HEK293 (cell line): Measurements from ENCODE around the gene PRICKLE1.

Experiments
- CTCF ChIA-PET: fragments of 350-600 bp; formaldehyde crosslinking; extraction: SDS; loops from one replicate; lab custom pipeline; 2021; ENCODE audit warnings: antibody characterized with exemption; lab: Yijun Ruan, JAX
- POLR2A ChIA-PET: fragments of 300-600 bp; formaldehyde crosslinking; extraction: SDS; loops from one replicate; lab custom pipeline; 2020; ENCODE audit warnings: antibody characterized with exemption, inconsistent platforms; lab: Yijun Ruan, JAX
- H3K27ac ChIP-seq: fragments of 200-500 bp; sonication (Bioruptor generic); 2 replicates; pipeline ENCODE4 v1.5.1; 2014; ENCODE audit warnings: low read depth, low read length, control low read depth, inconsistent platforms; ENCODE audit errors: extremely low read depth
- H3K36me3 ChIP-seq, 2 experiments: fragments of 200-500 bp in 1 of 2; sonication (Bioruptor generic) in 1 of 2; 1 replicate in 1 of 2; 2 replicates in 1 of 2; pipeline ENCODE4 v1.5.1; 2014 to 2017; ENCODE audit warnings: inconsistent platforms in 2 of 2, low read length in 2 of 2; ENCODE audit not compliant: control insufficient read depth in 2 of 2, insufficient read depth in 1 of 2
- H3K4me1 ChIP-seq: fragments of 200-500 bp; sonication (Bioruptor generic); 2 replicates; pipeline ENCODE4 v1.5.1; 2014; ENCODE audit warnings: mild to moderate bottlenecking, low read length, inconsistent platforms; ENCODE audit not compliant: control insufficient read depth, insufficient read depth
- H3K4me3 ChIP-seq: 2 replicates; pipeline ENCODE4 v1.5.1; 2011; ENCODE audit warnings: low read depth, mild to moderate bottlenecking, control low read depth, low read length, moderate library complexity
- H3K9me3 ChIP-seq: fragments of 200-500 bp; sonication (Bioruptor generic); 2 replicates; pipeline ENCODE4 v1.5.1; 2014; ENCODE audit warnings: low read depth, low read length, inconsistent platforms; ENCODE audit not compliant: control insufficient read depth, insufficient read depth
- GLIS2 ChIP-seq: fragments of 450-650 bp; formaldehyde crosslinking; IDR thresholded peaks from 2 replicates; pipeline ENCODE4 v1.5.1; 2016; ENCODE audit warnings: missing biosample characterization, missing genetic modification characterization
- KLF9 ChIP-seq: fragments of 450-650 bp; formaldehyde crosslinking; IDR thresholded peaks from 2 replicates; pipeline ENCODE4 v1.5.1; 2016; ENCODE audit warnings: missing biosample characterization, missing genetic modification characterization, low read depth
- PRDM6 ChIP-seq: fragments of 450-650 bp; formaldehyde crosslinking; IDR thresholded peaks from 2 replicates; pipeline ENCODE4 v1.5.1; 2017; ENCODE audit warnings: missing biosample characterization, missing genetic modification characterization
- SETDB1 ChIP-seq: IDR thresholded peaks from one replicate; pipeline ENCODE4 v1.6.1; 2017; ENCODE audit warnings: mild to moderate bottlenecking, low read length, moderate library complexity, mixed read lengths; ENCODE audit not compliant: insufficient read length
- SP3 ChIP-seq: fragments of 450-650 bp; formaldehyde crosslinking; IDR thresholded peaks from 2 replicates; pipeline ENCODE4 v1.5.1; 2016; ENCODE audit warnings: missing biosample characterization, missing genetic modification characterization
- TSHZ1 ChIP-seq: fragments of 450-650 bp; formaldehyde crosslinking; IDR thresholded peaks from 2 replicates; pipeline ENCODE4 v1.5.1; 2016; ENCODE audit warnings: missing biosample characterization, missing genetic modification characterization, borderline replicate concordance
- ZNF175 ChIP-seq: fragments of 450-650 bp; formaldehyde crosslinking; IDR thresholded peaks from 2 replicates; pipeline ENCODE4 v1.5.1; 2016; ENCODE audit warnings: missing biosample characterization, missing genetic modification characterization
- ZNF302 ChIP-seq: fragments of 450-650 bp; formaldehyde crosslinking; IDR thresholded peaks from 2 replicates; pipeline ENCODE4 v1.5.1; 2016; ENCODE audit warnings: missing biosample characterization, missing genetic modification characterization, low read depth
- ZNF350 ChIP-seq: fragments of 450-650 bp; formaldehyde crosslinking; IDR thresholded peaks from 2 replicates; pipeline ENCODE4 v1.5.0; 2017; ENCODE audit warnings: missing biosample characterization, mild to moderate bottlenecking, missing genetic modification characterization
- ZNF391 ChIP-seq: fragments of 450-650 bp; formaldehyde crosslinking; IDR thresholded peaks from 2 replicates; pipeline ENCODE4 v1.5.1; 2016; ENCODE audit warnings: low read depth, missing biosample characterization, missing genetic modification characterization, borderline replicate concordance
- ZNF501 ChIP-seq: fragments of 450-650 bp; formaldehyde crosslinking; IDR thresholded peaks from 2 replicates; pipeline ENCODE4 v1.5.1; 2016; ENCODE audit warnings: missing biosample characterization, missing genetic modification characterization
- ZNF514 ChIP-seq: fragments of 450-650 bp; formaldehyde crosslinking; IDR thresholded peaks from 2 replicates; pipeline ENCODE4 v1.5.1; 2016; ENCODE audit warnings: missing biosample characterization, missing genetic modification characterization
- ZNF530 ChIP-seq: fragments of 450-650 bp; formaldehyde crosslinking; IDR thresholded peaks from 2 replicates; pipeline ENCODE4 v1.5.1; 2016; ENCODE audit warnings: low read depth, missing biosample characterization, missing genetic modification characterization
- ZNF571 ChIP-seq: fragments of 450-650 bp; formaldehyde crosslinking; IDR thresholded peaks from 2 replicates; pipeline ENCODE4 v1.5.0; 2017; ENCODE audit warnings: missing biosample characterization, missing genetic modification characterization
- ZNF747 ChIP-seq: fragments of 450-650 bp; formaldehyde crosslinking; IDR thresholded peaks from 2 replicates; pipeline ENCODE4 v1.5.1; 2016; ENCODE audit warnings: missing biosample characterization, missing genetic modification characterization
- TF ChIP-seq, protein P1 (sequence below): fragments of 450-650 bp; formaldehyde crosslinking; IDR thresholded peaks from 2 replicates; pipeline ENCODE4 v1.5.1; 2016; ENCODE audit warnings: missing biosample characterization, missing genetic modification characterization
- TF ChIP-seq, protein P2 (sequence below): fragments of 450-650 bp; formaldehyde crosslinking; IDR thresholded peaks from 2 replicates; pipeline ENCODE4 v1.5.1; 2016; ENCODE audit warnings: missing biosample characterization, missing genetic modification characterization, low read depth
- TF ChIP-seq, protein P3 (sequence below): fragments of 450-650 bp; formaldehyde crosslinking; IDR thresholded peaks from 2 replicates; pipeline ENCODE4 v1.5.1; 2017; ENCODE audit warnings: missing biosample characterization, missing genetic modification characterization

Gene PRICKLE1

DNA sequence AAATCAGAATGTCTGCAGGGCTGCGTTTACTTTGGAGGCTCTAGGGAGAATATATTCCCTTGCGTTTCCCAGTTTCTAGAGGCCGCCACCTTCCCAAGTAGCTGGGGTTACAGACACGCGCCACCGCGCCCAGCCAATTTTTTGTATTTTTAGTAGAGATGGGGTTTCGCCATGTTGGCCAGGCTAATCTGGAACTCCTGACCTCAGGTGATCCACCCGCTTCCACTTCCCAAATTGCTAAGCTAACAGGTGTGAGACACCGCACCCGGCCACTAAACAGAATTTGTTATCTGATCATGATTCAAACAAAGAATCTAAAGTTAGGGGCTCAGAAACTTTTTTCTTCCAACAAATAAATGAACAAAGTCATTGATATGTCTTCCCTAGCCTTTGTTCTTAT is 148.9 kb downstream of the PRICKLE1 start:
- Histone ChIP-seq H3K4me3 (no peak overlapping the region), H3K27ac (no peak overlapping the region), H3K9me3 (no peaks in the 10 kb centered on the region), H3K4me1 (no peaks in the 10 kb centered on the region), H3K36me3 (peaks cover 0 to 25% of the 10 kb centered on the region in 2 experiments; a peak in 1 of 3 replicates)
- no peak for TF ChIP-seq ZNF501
- no peak for TF ChIP-seq ZNF302
- no peak for TF ChIP-seq ZNF391 (tag by site-specific recombination)
- TF ChIP-seq KLF9: no peak
- TF ChIP-seq ZNF350 (tag by site-specific recombination): no peak
- TF ChIP-seq, protein P1, sequence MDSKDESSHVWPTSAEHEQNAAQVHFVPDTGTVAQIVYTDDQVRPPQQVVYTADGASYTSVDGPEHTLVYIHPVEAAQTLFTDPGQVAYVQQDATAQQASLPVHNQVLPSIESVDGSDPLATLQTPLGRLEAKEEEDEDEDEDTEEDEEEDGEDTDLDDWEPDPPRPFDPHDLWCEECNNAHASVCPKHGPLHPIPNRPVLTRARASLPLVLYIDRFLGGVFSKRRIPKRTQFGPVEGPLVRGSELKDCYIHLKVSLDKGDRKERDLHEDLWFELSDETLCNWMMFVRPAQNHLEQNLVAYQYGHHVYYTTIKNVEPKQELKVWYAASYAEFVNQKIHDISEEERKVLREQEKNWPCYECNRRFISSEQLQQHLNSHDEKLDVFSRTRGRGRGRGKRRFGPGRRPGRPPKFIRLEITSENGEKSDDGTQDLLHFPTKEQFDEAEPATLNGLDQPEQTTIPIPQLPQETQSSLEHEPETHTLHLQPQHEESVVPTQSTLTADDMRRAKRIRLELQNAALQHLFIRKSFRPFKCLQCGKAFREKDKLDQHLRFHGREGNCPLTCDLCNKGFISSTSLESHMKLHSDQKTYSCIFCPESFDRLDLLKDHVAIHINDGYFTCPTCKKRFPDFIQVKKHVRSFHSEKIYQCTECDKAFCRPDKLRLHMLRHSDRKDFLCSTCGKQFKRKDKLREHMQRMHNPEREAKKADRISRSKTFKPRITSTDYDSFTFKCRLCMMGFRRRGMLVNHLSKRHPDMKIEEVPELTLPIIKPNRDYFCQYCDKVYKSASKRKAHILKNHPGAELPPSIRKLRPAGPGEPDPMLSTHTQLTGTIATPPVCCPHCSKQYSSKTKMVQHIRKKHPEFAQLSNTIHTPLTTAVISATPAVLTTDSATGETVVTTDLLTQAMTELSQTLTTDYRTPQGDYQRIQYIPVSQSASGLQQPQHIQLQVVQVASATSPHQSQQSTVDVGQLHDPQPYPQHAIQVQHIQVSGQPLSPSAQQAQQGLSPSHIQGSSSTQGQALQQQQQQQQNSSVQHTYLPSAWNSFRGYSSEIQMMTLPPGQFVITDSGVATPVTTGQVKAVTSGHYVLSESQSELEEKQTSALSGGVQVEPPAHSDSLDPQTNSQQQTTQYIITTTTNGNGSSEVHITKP (tag by site-specific recombination): no peak
- no peak for TF ChIP-seq SETDB1
- no peak for TF ChIP-seq SP3 (tag by site-specific recombination)
- no peak for TF ChIP-seq ZNF175 (tag by site-specific recombination)
- TF ChIP-seq TSHZ1: no peak
- no peak for TF ChIP-seq ZNF530 (tag by site-specific recombination)
- no peak for TF ChIP-seq ZNF747 (tag by site-specific recombination)
- TF ChIP-seq GLIS2 (tag by site-specific recombination): no peak
- no peak for TF ChIP-seq ZNF571
- TF ChIP-seq, protein P2, sequence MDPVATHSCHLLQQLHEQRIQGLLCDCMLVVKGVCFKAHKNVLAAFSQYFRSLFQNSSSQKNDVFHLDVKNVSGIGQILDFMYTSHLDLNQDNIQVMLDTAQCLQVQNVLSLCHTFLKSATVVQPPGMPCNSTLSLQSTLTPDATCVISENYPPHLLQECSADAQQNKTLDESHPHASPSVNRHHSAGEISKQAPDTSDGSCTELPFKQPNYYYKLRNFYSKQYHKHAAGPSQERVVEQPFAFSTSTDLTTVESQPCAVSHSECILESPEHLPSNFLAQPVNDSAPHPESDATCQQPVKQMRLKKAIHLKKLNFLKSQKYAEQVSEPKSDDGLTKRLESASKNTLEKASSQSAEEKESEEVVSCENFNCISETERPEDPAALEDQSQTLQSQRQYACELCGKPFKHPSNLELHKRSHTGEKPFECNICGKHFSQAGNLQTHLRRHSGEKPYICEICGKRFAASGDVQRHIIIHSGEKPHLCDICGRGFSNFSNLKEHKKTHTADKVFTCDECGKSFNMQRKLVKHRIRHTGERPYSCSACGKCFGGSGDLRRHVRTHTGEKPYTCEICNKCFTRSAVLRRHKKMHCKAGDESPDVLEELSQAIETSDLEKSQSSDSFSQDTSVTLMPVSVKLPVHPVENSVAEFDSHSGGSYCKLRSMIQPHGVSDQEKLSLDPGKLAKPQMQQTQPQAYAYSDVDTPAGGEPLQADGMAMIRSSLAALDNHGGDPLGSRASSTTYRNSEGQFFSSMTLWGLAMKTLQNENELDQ (tag by site-specific recombination): no peak
- TF ChIP-seq ZNF514: no peak
- TF ChIP-seq, protein P3, sequence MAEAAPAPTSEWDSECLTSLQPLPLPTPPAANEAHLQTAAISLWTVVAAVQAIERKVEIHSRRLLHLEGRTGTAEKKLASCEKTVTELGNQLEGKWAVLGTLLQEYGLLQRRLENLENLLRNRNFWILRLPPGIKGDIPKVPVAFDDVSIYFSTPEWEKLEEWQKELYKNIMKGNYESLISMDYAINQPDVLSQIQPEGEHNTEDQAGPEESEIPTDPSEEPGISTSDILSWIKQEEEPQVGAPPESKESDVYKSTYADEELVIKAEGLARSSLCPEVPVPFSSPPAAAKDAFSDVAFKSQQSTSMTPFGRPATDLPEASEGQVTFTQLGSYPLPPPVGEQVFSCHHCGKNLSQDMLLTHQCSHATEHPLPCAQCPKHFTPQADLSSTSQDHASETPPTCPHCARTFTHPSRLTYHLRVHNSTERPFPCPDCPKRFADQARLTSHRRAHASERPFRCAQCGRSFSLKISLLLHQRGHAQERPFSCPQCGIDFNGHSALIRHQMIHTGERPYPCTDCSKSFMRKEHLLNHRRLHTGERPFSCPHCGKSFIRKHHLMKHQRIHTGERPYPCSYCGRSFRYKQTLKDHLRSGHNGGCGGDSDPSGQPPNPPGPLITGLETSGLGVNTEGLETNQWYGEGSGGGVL (tag by site-specific recombination): no peak
- TF ChIP-seq PRDM6: no peak
- ChIA-PET CTCF (interaction anchor here (0.6 kb wide), 1 partner anchor 11 kb away, joined by 3 read pairs; no protein-coding TSS in a partner anchor), POLR2A (no interaction called here)
